Uterine smooth muscle cell (primary cell): Measurements from ENCODE around the gene PROK1. TPM values are rescaled to one million over a fixed set of nuclear protein-coding genes. Genes with fewer than 3 reads are reported as not detected.

Experiments used
- total RNA-seq: library from RNA; depleted of rRNA; stranded (reverse); fragments of >200 nt; gene quantifications from 2 replicates; pipeline ENCODE4 v1.2.3, GENCODE V29; 2014

PROK1 gene, protein sequence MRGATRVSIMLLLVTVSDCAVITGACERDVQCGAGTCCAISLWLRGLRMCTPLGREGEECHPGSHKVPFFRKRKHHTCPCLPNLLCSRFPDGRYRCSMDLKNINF
- total RNA-seq = not detected in 2 replicates

DNA sequence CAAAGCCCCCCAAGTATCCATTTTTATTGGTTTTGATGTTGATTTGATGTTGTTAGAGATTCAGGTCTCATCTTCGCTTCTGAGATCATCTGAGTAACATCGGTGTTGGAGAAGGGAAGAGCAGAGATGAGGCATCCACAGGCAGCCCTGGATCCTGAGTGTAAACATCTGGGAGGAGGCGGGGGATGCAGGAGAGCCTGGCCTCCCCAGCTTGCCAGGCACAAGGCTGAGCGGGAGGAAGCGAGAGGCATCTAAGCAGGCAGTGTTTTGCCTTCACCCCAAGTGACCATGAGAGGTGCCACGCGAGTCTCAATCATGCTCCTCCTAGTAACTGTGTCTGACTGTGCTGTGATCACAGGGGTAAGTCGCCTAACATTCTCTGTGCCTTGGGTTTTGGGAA, at the start of gene PROK1:
Gene PROK1, plus strand, starts transcription at position 221 of the 400 bp plus-strand sequence. Its CDS starts 68 bp downstream, at position 289.

DNA sequence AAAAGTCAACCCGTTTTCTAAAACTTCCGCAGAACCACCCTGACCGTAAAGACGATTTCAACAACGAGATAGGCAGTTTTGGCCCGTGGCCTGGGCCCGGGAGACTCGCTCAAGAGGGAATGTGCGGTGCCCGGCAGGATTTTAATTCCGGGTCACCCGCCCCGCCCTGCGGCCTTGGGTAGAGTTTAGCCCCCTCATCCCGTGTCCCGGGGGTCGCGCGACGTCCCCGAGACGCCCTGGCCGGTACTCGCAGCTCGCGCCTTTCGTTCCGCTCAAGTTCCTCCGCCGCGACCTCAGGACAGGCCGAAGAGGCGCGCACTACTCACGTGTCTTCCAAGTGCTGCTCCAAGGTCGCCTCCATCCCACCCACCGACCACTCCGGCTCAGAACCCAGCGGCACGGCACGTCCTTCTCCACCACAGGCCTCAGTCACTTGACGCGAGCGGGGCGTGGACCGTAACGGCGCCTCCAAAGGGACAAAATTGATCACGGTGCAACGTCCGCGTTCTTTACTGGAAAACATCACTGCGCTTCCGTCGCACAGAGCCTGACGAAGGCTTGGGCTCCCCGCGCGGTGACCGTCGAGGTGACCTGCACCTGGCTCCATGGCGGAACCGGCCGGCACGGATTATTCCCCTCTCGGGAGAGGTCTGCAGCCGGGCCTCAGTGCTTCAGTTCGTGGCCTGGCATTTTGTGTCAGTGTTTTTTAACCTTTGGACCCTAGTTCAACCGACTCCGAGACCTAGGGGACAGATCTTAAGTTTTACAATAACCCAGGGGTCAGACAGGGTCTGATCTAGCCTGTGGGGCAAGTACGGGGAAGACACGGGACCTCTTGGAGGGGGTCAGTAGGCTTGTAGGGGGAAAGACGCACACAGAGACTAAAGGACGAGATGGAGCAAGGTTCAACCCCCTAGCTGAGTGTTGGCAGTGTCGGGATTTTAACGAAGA, 43.4 kb upstream of the PROK1 start, which contains the start of gene LAMTOR5:
Gene LAMTOR5, minus strand, starts transcription at position 435 of the 951 bp plus-strand sequence. Its CDS starts 74 bp downstream, at position 361.

Other genes starting within 250 kb of the PROK1 start
- gene KCNC4, start 240.8 kb upstream of the PROK1 start, total RNA-seq = 8.0 and 10.9 TPM in 2 replicates
- 34.9 and 45.5 TPM in 2 replicates for gene RBM15, start 111.8 kb upstream of the PROK1 start, total RNA-seq
- 16.6 and 47.6 TPM in 2 replicates for gene SLC16A4, start 60.1 kb upstream of the PROK1 start, total RNA-seq
- gene LAMTOR5, start 43.5 kb upstream of the PROK1 start, total RNA-seq = 62.9 and 76.0 TPM in 2 replicates
- gene KCNA10, start 68.0 kb downstream of the PROK1 start, total RNA-seq = not detected in 2 replicates
- gene KCNA2, start 155.2 kb downstream of the PROK1 start, total RNA-seq = not detected in 2 replicates
- 1.5 and 1.6 TPM in 2 replicates for gene KCNA3, start 223.8 kb downstream of the PROK1 start, total RNA-seq